Fibroblast of skin of right quadriceps (primary cell): ENCODE measurements around the gene RRAS.

Experiments used
- DNase-seq: peaks from one replicate; pipeline ENCODE4 v3.0.0-alpha.2; 2013

The RRAS gene

DNA sequence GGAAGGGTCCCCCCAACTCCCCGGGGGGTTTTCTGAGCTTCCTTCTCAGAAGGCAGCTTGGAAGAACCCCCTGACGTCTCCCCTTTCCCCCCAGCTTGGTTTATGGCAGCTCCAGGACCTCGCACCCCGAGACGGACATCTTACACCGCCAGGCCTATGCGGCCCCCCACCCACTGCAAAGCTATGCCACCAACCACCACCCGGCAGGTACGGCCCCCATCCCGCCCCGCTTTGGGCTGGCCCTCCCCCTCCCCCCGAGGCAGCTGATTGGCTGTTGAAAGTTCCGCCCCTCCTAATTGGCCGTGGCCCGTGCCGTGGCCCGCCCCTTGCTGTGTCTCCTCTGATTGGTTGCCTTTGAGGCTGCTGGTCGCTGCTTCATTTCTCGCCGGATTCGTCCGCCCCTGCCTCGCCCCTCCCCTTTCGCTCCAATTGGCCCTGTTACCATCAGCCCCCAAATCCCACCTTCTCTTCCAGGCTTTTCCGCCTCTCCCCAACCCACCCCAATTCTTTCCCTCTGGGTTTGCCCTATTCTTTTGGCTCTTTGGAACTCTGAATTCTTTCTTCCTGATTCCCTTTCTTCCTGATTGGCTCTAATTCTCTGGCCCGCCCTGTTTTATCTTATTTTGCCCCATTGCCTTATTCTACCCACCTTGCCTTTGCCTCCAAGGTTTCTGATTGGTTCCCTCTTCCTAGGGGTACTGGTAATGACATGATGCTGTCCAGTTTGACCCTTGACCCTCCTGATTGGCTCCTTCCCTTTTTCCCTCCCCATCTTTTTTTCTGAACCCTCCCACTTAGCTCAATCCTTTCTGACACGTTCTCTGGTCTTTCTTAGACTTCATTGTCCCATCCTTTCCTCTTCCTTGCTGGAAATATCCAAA is 46.5 kb downstream of the RRAS start:
- peak; percentile 91 for DNase-seq

GRCh38 chr19:49592486-49593232 is 47.3 kb downstream of the RRAS start:
- DNase-seq: no peak

DNA sequence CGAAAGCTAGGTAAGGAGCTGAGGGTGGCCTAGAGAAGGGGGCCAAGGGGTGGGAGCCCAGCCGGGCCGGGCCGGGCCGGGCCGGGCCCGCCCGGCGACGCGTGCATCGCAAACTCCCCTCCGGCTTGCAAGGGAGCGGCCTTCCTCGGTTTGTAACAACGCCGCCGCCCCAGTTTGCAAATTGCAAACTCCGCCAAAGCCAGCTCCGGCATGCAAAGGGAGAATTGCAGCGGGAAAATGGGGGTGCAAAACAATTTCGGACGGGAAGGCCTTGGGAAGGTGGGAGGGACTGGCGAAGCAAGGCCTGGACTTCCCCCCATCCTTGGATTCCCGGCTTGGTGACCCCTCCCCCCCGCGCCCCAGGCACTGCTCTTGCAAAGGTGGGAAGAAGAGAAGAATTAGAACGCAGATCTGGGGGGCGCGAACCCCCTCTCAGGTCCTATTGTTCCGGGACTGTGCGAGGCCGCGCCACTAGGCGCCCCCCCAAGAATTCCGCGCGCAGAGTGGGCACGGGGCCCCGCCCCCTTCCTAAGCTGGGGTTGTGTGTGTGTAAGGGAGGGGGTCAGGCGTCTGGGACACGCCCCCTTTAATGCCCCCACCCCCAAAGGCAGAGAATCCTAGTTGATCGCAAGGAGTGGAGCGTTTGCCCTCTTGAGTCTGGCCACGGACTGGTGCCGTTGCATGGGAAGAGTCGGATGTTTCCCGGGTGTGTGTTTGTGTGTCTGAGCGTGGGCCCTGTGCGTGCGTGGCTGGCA is 48.0 kb downstream of the RRAS start:
- DNase-seq: peak; percentile 57

DNA sequence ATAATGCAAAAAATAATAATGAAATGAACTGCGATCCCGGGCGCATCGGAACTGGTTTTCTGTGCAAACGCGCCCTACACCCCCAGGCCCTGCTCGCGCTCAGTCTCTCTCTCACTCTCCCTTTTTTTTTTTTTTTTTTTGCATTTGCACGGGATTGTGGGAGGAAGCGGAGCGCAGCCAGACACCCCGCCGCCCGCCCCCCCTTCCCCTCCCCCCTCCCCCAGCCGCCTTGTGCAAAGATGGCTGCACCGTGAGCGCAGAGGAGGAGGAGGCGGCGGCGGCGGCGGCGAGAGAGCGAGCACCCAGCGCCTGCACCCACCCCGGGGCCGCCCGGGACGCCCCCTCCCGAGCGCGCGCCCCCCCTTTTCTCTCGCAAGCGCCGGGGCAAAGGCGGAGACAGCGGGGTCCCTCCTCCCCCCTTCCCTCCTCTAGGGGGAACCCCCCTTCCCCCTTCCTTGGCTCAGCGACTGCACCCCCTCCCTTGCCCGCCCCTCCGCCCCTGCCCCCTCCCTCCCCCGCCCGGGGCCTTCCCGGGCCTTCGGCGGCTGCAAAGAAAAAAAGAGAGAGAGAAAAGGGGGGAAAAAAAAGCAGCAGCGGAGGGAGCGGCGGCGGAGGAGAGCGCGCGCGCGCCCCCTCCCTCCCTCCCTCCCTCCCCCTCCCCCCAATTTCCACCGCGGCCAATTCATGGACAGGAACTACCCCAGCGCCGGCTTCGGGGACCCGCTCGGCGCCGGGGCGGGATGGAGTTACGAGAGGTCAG is 48.8 kb downstream of the RRAS start, which contains the start of gene PRR12:
Gene PRR12, plus strand, starts transcription at position 212 of the 760 bp plus-strand sequence. Its CDS starts 473 bp downstream, at position 685.
- DNase-seq: peak; percentile 81

GRCh38 chr19:49590071-49590970 is 49.6 kb downstream of the RRAS start:
- peak; percentile 98 for DNase-seq

GRCh38 chr19:49589502-49589905 is 50.4 kb downstream of the RRAS start:
- no peak for DNase-seq

DNA sequence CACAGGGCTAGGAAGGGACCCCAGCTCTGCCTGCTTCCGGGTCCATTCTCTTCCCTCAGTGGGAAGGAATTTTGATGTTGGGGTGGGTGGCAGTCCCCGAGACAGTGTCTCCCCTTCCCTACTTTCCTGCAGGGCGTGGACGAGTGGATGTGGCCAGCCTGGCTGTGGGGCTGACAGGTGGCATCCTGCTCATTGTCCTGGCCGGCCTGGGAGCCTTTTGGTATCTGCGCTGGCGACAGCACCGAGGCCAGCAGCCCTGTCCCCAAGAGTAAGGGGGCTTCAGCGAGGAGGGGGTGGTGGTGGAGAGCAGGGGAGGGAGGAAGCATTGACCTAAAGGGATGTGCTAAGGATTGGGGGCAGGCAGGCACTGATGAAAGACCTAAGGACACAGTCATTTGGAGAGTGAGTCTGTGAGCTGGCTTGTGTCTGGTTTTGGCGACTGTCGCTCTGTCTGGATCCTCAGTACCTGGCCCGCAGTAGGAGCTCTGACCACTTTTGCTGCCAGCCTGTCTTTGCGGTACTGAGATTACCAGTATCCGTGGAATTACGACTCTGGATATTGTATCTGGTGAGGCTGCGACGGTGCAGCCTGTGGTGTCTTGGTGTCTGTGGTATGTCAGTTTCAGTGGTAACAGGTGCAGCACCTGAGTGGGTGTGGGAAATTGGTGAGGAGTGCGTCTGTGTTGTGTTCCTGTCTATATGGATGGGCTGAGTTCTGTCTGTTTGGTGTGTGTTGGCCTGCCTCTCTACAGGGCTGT is 51.4 kb downstream of the RRAS start:
- no peak for DNase-seq

- no peak for DNase-seq
Measured at GRCh38 chr19:49587227-49587626, 52.7 kb downstream of the RRAS start.
